Vagina (tissue), 2 donors: ENCODE measurements around the gene RGL1.

ENCODE experiments used
- POLR2A ChIP-seq, 2 donors: fragments of 450-650 bp; IDR thresholded peaks; one replicate each; pipeline ENCODE4 v1.6.1; 2017; ENCODE audit warnings: antibody characterized with exemption in 2 of 2, mild to moderate bottlenecking in 2 of 2, moderate library complexity in 2 of 2
- POLR2AphosphoS5 ChIP-seq, 2 donors: sonication (generic); formaldehyde crosslinking; IDR thresholded peaks; one replicate each; pipeline ENCODE4 v1.9.0; 2017; ENCODE audit warnings: antibody characterized with exemption in 2 of 2, mild to moderate bottlenecking in 2 of 2, low read depth in 1 of 2; ENCODE audit not compliant: insufficient read depth in 1 of 2
- TF ChIP-seq, protein P1 (sequence below), 3 experiments: fragments of 450-650 bp in 2 of 3; fragments of 200-600 bp in 1 of 3; sonication (generic) in 1 of 3; IDR thresholded peaks; one replicate each; pipeline ENCODE4 v1.5.1; 2017 to 2019; ENCODE audit warnings: antibody characterized with exemption in 3 of 3, mild to moderate bottlenecking in 2 of 3, moderate library complexity in 2 of 3

DNA sequence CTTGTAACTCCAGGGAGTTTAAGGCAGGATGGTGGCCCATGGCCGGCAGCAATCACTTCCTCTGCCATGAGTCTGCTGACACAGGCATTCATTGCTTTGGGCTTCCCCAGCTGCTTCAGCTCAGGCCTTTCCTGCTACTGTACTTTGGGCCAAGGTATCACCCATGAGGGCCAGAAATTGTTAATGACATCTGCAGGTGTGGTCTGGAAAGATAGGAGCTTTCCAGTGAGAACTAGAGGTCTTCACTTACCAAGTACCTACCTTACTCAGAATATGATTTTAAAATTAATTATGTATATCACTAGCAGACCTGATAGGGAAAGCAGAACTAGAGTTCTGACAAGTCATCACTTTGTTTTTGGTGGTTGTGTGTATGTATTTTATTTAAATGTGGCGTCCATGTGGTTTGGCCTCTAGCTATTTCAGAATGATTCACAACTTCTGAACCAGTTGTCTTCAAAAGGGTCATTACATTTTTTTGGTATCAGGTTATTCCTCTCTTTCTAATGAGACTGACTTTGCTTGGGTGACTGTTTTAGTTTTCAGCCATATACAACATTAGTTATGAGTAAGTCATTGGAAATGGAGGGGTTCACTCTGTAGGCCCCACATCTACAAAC, 2.7 kb downstream of the RGL1 start:
- no peak for TF ChIP-seq POLR2A (IDR thresholded peaks at IDR 0.05)
- TF ChIP-seq, protein P1, sequence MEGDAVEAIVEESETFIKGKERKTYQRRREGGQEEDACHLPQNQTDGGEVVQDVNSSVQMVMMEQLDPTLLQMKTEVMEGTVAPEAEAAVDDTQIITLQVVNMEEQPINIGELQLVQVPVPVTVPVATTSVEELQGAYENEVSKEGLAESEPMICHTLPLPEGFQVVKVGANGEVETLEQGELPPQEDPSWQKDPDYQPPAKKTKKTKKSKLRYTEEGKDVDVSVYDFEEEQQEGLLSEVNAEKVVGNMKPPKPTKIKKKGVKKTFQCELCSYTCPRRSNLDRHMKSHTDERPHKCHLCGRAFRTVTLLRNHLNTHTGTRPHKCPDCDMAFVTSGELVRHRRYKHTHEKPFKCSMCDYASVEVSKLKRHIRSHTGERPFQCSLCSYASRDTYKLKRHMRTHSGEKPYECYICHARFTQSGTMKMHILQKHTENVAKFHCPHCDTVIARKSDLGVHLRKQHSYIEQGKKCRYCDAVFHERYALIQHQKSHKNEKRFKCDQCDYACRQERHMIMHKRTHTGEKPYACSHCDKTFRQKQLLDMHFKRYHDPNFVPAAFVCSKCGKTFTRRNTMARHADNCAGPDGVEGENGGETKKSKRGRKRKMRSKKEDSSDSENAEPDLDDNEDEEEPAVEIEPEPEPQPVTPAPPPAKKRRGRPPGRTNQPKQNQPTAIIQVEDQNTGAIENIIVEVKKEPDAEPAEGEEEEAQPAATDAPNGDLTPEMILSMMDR (IDR thresholded peaks at IDR 0.05): no peak
- no peak for TF ChIP-seq POLR2AphosphoS5 (IDR thresholded peaks at IDR 0.05; ENCODE audit: insufficient read depth in 1 of 2, low read depth in 1 of 2)
